Measurements from ENCODE around the gene CNST. TPM values are rescaled to one million over a fixed set of nuclear protein-coding genes. Genes with fewer than 3 reads are reported as not detected.
A peak's percentile ranks its signal among the peaks of the same experiment; 100 is the strongest.

The CNST gene, protein sequence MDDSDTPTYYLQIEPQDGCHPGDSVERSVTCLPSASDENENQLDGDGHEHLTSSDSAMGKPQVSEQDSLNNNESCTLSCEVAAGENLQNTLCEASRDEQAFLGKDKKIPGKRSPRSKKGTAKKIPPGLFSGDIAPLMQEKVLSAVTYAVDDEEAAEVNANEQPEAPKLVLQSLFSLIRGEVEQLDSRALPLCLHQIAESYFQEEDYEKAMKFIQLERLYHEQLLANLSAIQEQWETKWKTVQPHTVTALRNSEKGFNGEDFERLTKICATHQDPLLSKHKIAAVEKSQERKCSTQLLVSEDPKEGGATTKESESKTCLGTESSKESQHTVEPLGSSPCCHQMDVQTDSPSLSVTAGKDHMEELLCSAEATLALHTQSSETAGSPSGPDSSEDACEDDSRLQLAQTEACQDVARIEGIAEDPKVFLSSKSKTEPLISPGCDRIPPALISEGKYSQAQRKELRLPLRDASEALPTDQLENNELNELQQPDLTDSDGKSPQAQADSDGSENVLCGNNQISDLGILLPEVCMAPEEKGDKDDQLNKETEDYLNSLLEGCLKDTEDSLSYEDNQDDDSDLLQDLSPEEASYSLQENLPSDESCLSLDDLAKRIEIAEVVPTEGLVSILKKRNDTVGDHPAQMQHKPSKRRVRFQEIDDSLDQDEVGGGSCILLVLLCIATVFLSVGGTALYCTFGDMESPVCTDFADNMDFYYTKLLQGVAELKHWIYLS
- total RNA-seq (2022) (14.8 and 15.3 TPM in 2 replicates), Bru-seq, nascent RNA (percentile 70 among the genes with signal in this experiment), BruChase-seq, experiment 1, labeled RNA remaining after a 2-hour chase (percentile 69 among the genes with signal in this experiment), BruChase-seq, experiment 2, labeled RNA remaining after a 6-hour chase (percentile 63 among the genes with signal in this experiment)
- long read RNA-seq, partial matches to known transcripts = 4 of 7 reads
- long read RNA-seq, other reads (novel, unspliced or antisense) = 3 of 7 reads

DNA sequence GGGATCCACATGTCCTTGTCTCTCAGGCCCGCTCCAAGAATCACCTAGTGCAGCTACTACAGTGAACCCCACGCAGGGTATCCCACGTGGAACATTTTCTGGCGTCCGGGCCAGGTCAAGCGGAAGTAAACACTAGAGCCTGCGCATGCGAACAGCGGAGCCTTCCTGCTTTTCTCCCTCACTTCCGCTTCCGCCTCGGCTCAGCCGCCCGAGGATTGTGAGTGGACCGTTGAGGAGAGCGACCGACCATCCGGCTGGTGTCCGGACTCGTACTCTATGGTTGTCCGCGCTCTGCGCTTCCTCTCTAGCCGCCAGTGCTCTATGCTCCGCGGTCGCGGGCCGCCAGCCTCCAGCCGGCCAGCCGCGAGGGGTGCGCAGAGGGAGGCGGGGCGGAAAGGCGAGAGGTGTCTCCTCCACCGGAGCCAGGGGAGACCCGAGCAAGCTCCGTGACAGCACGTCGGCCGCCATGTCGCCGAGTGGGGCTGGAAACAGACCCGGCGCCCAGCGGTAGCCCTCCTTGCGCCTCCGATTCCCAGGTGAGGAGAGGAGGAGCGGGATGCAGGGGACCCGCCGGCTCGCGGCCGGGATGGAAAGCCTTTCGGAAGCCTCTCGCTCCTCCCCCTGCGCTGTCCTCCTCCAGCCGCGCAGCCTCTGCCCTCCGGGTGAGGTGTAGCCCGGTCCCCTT is at the start of gene CNST, which contains the start of gene TFB2M:
TSS of gene CNST (plus strand) at position 329 of the 685 bp plus-strand sequence. CDS start 25,107 bp downstream, outside the sequence.
TSS of gene TFB2M (minus strand) at position 134 of the 685 bp plus-strand sequence. CDS start at position 11, 123 bp downstream.
- no peak for TF ChIP-seq CTCF (IDR thresholded peaks at IDR 0.05; ENCODE audit: insufficient read depth in 1 of 2, low read depth in 1 of 2, low read length in 1 of 2, severe bottlenecking in 1 of 2, unreplicated experiment in 1 of 2)
- ChIA-PET POLR2A (interaction anchor here (0.7 kb wide), 1 partner anchor 159 kb away, joined by 3 read pairs; no protein-coding TSS in a partner anchor), CTCF (interaction anchor here (0.6 to 0.7 kb wide), 2 partner anchors 35 to 824 kb away, joined by 4 to 6 read pairs; no protein-coding TSS in a partner anchor)
- peak; percentile 98 for DNase-seq
- Histone ChIP-seq H3K36me3 (ENCODE audit: control insufficient read depth, insufficient read depth, low read length) (no peaks in the 10 kb centered on the region), H3K4me1 (peaks cover 4% of the 10 kb centered on the region; the same call in 1 of the 2 replicates), H3K9me3 (no peaks in the 10 kb centered on the region), H3K4me3 (ENCODE audit: low read depth, low read length) (peak within 1 kb of the TSS; percentile 71), H3K27me3 (replicated peaks; ENCODE audit: control insufficient read depth, insufficient read depth, low read length) (no peaks in the 10 kb centered on the region)
- Mint-ChIP-seq H3K4me1 (ENCODE audit: low read depth, unreplicated experiment) (peaks cover 8% of the 10 kb centered on the region), H3K4me3 (ENCODE audit: unreplicated experiment) (peak within 1 kb of the TSS; percentile 93), H3K36me3 (ENCODE audit: insufficient read depth, unreplicated experiment) (peaks cover 26% of the 10 kb centered on the region), H3K27me3 (ENCODE audit: insufficient read depth, unreplicated experiment) (no peaks in the 10 kb centered on the region), H3K27ac (ENCODE audit: unreplicated experiment) (peak within 1 kb of the TSS; percentile 90), H3K9me3 (ENCODE audit: unreplicated experiment) (no peaks in the 10 kb centered on the region)
- no TSS peak for BruUV-seq (replicated peaks)
- intact Hi-C loops (cut with micrococcal nuclease; ENCODE audit: unreplicated experiment) = loop anchor here (1.0 to 2.0 kb wide), 2 partner anchors 17 to 42 kb away; no protein-coding TSS in a partner anchor

- Histone ChIP-seq H3K9me3 (peaks cover 22% of the 10 kb centered on the region), H3K36me3 (ENCODE audit: control insufficient read depth, insufficient read depth, low read length) (no peaks in the 10 kb centered on the region), H3K4me3 (ENCODE audit: low read depth, low read length) (no peak overlapping the region), H3K27me3 (replicated peaks; ENCODE audit: control insufficient read depth, insufficient read depth, low read length) (no peaks in the 10 kb centered on the region), H3K4me1 (no peaks in the 10 kb centered on the region)
- BruUV-seq (replicated peaks) = no TSS peak
- H3K27me3 Mint-ChIP-seq (ENCODE audit: insufficient read depth, unreplicated experiment) = no peaks in the 10 kb centered on the region
- TF ChIP-seq CTCF (IDR thresholded peaks at IDR 0.05; ENCODE audit: insufficient read depth in 1 of 2, low read depth in 1 of 2, low read length in 1 of 2, severe bottlenecking in 1 of 2, unreplicated experiment in 1 of 2) = no peak
- ChIA-PET POLR2A (no interaction called here), CTCF (no interaction called here)
- no peaks in the 10 kb centered on the region for H3K36me3 Mint-ChIP-seq (ENCODE audit: insufficient read depth, unreplicated experiment)
- no peak overlapping the region for H3K4me3 Mint-ChIP-seq (ENCODE audit: unreplicated experiment)
- H3K4me1 Mint-ChIP-seq (ENCODE audit: low read depth, unreplicated experiment) = no peaks in the 10 kb centered on the region
- H3K27ac Mint-ChIP-seq (ENCODE audit: unreplicated experiment) = no peak overlapping the region
- DNase-seq = no peak
- H3K9me3 Mint-ChIP-seq (ENCODE audit: unreplicated experiment) = no peaks in the 10 kb centered on the region
- intact Hi-C loops (cut with micrococcal nuclease; ENCODE audit: unreplicated experiment) = no loop called here
Observed at GRCh38 chr1:246517391-246517790, 48.9 kb upstream of the CNST start.

Data from Caco-2 (cell line).